ENCODE results near the gene KIAA1217. TPM values are rescaled to one million over a fixed set of nuclear protein-coding genes. Genes with fewer than 3 reads are reported as not detected.
"Not testable (repeated sequence)": the region's sequence is repeated elsewhere in the genome, so short reads cannot be mapped to it uniquely, and the experiment has no call there.

Gene KIAA1217
- total and polyA plus RNA-seq, 9 donors, result 18.8 to 39.7 (median 21.8) TPM

DNA sequence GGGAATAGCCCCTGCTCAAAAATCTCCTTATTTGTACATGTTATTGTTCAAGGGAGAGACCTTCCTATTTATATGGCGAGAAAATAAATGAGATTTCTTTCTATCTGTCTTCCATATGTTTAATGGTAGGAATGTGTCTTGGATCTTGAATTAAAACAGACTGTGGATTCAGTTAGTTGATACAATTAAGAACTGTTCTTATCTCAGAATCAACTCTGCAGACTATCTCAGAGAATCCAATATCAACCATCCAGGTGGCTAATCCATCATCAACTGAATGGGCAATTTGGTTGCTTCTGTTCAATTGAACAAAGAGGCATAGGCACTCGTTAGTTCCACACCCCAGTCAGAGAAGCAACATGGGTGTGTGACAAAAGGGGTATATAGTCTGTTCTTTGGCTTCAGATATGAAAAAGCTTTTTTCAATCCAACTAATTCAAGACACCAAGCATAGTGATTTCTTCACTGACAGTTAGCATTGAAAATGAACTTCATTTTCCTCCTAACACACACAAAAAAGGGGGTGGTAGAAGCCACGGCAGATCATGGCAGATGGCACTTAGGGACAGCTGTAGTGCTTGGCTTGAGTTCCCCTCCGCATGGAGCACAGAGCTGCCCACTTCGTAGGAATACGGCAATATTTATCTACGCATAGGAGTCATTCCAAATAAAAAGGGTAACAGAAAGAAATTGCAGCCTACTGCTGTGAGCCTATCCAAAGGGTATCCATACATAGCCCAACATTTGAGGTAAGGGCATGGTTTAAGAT, 135.9 kb downstream of the KIAA1217 start:
- DNase-seq, result peak; percentile 23
- Histone ChIP-seq H3K27me3 (ENCODE audit: control insufficient read depth, insufficient read depth, low read length) (no peaks in the 10 kb centered on the region), H3K9me3 (replicated peaks; ENCODE audit: control insufficient read depth, low read depth, low read length) (no peaks in the 10 kb centered on the region), H3K27ac (ENCODE audit: low read length) (peak overlapping the region; percentile 8), H3K36me3 (ENCODE audit: control insufficient read depth, insufficient read depth, low read length) (no peaks in the 10 kb centered on the region), H3K4me1 (ENCODE audit: control insufficient read depth, insufficient read depth, low read length) (peaks cover 10% of the 10 kb centered on the region), H3K4me3 (ENCODE audit: low read length) (no peak overlapping the region)
- no CpG with 5 or more reads among the region's 7 CpGs for WGBS (ENCODE audit: insufficient coverage)

GRCh38 chr10:24346877-24347519, 138.1 kb downstream of the KIAA1217 start:
- no CpG with 5 or more reads among the region's 5 CpGs for WGBS (ENCODE audit: insufficient coverage)
- no peak overlapping the region for H3K27ac ChIP-seq (ENCODE audit: low read length)
- peaks cover 13% of the 10 kb centered on the region for H3K4me1 ChIP-seq (ENCODE audit: control insufficient read depth, insufficient read depth, low read length)

GRCh38 chr10:24349379-24350001, 140.6 kb downstream of the KIAA1217 start:
- peak overlapping the region; percentile 78 for H3K27ac ChIP-seq (ENCODE audit: low read length)
- peak; percentile 92 for DNase-seq
- H3K4me3 ChIP-seq (ENCODE audit: low read length), result no peak overlapping the region
- peaks cover 13% of the 10 kb centered on the region for H3K4me1 ChIP-seq (ENCODE audit: control insufficient read depth, insufficient read depth, low read length)
- WGBS (ENCODE audit: insufficient coverage), result 24% methylated on average over 3 of the region's 3 CpGs
- H3K27me3 ChIP-seq (ENCODE audit: control insufficient read depth, insufficient read depth, low read length), result no peaks in the 10 kb centered on the region
- H3K9me3 ChIP-seq (replicated peaks; ENCODE audit: control insufficient read depth, low read depth, low read length), result no peaks in the 10 kb centered on the region
- no peaks in the 10 kb centered on the region for H3K36me3 ChIP-seq (ENCODE audit: control insufficient read depth, insufficient read depth, low read length)

More at GRCh38 chr10:24346877-24347519, 138.1 kb downstream of the KIAA1217 start:
- no peak for DNase-seq
- Histone ChIP-seq H3K27me3 (ENCODE audit: control insufficient read depth, insufficient read depth, low read length) (no peaks in the 10 kb centered on the region), H3K4me3 (ENCODE audit: low read length) (no peak overlapping the region), H3K9me3 (replicated peaks; ENCODE audit: control insufficient read depth, low read depth, low read length) (no peaks in the 10 kb centered on the region), H3K36me3 (ENCODE audit: control insufficient read depth, insufficient read depth, low read length) (no peaks in the 10 kb centered on the region)

DNA sequence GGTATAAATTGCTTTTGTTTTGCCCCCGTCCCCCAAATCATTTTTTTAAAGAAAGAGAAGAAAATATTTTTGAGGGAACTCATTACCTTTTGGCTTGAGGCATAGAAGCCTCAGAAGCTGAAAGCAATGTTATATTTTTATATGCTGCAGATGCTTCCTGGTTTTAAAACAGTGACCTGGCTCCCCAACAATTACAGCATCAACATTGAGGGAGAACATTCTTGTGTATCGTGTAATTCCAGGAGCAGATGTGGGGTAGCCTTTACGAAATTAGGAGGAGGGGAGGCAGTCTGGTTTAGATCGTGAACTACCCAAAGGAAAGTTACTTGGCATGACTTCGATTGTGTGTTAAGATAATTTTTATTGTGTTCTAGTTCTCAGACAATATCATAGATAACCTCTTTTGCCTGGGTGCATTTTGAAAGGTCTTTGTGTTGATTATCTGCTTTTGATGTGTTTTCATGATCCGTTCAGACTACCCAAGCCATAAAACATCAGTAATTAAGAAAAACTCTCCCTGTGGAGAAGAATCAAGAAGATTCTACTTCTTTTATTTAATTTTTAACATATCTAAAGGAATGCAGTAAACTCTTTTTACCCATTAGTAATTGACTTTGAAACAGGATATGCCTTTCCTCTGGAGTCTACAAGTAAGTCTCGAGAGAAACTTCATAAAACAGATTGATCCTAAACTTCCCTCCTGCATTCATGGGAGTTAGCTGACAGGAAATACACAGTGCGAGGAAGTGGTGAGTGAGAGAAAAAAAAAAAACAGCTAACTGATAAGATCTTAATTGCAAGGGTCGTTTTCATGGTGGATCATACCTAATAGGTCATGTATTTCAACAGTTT, 141.4 kb downstream of the KIAA1217 start:
- Histone ChIP-seq H3K4me3 (ENCODE audit: low read length) (no peak overlapping the region), H3K27ac (ENCODE audit: low read length) (peak overlapping the region; percentile 78), H3K36me3 (ENCODE audit: control insufficient read depth, insufficient read depth, low read length) (no peaks in the 10 kb centered on the region), H3K9me3 (replicated peaks; ENCODE audit: control insufficient read depth, low read depth, low read length) (no peaks in the 10 kb centered on the region), H3K4me1 (ENCODE audit: control insufficient read depth, insufficient read depth, low read length) (peaks cover 13% of the 10 kb centered on the region), H3K27me3 (ENCODE audit: control insufficient read depth, insufficient read depth, low read length) (no peaks in the 10 kb centered on the region)
- no CpG with 5 or more reads among the region's 9 CpGs for WGBS (ENCODE audit: insufficient coverage)
- DNase-seq, result peak; percentile 73

DNA sequence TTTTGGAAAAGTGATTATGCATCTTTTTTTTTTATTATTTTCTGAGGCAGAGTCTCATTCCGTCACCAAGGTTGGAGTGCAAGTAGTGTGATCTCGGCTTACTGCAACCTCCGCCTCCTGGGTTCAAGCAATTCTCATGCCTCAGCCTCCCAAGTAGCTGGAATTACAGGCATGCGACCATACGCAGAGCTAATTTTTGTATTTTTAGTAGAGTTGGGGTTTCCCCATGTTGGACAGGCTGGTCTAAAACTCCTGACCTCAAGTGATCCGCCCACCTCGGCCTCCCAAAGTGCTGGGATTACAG, 141.9 kb downstream of the KIAA1217 start:
- peaks cover 15% of the 10 kb centered on the region for H3K4me1 ChIP-seq (ENCODE audit: control insufficient read depth, insufficient read depth, low read length)
- not testable (repeated sequence) for H3K36me3 ChIP-seq (ENCODE audit: control insufficient read depth, insufficient read depth, low read length); H3K27me3 ChIP-seq (ENCODE audit: control insufficient read depth, insufficient read depth, low read length); H3K4me3 ChIP-seq (ENCODE audit: low read length); H3K9me3 ChIP-seq (replicated peaks; ENCODE audit: control insufficient read depth, low read depth, low read length); H3K27ac ChIP-seq (ENCODE audit: low read length); DNase-seq
- 90% methylated on average over 5 of the region's 7 CpGs for whole genome bisulfite sequencing (ENCODE audit: insufficient coverage)

DNA sequence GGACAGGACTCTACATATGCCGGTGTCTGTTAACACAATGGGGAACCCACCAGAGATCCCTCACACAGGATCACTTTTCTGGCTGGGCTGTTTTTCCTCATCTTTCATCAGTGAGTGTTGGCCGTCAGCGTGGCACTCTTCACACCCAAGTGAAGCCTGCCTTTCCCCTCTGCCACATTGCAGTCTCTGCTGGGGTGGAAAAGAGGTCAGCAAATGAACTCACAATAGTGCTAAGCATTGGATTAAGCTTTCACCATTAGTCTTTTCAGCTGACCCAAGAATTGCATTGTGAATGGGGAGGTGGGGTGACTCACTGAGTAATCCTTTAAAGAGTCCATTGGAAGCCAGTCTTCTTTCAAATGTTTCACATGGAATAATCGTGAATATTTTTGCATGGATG, 143.0 kb downstream of the KIAA1217 start:
- Histone ChIP-seq H3K9me3 (replicated peaks; ENCODE audit: control insufficient read depth, low read depth, low read length) (no peaks in the 10 kb centered on the region), H3K27ac (ENCODE audit: low read length) (no peak overlapping the region), H3K27me3 (ENCODE audit: control insufficient read depth, insufficient read depth, low read length) (no peaks in the 10 kb centered on the region), H3K4me3 (ENCODE audit: low read length) (no peak overlapping the region), H3K36me3 (ENCODE audit: control insufficient read depth, insufficient read depth, low read length) (no peaks in the 10 kb centered on the region), H3K4me1 (ENCODE audit: control insufficient read depth, insufficient read depth, low read length) (peaks cover 15% of the 10 kb centered on the region)
- no peak for DNase-seq
- 100% methylated on average over 1 of the region's 4 CpGs for WGBS (ENCODE audit: insufficient coverage)

GRCh38 chr10:24352399-24352798, 143.5 kb downstream of the KIAA1217 start:
- WGBS (ENCODE audit: insufficient coverage), result 56% methylated on average over 2 of the region's 2 CpGs
- Histone ChIP-seq H3K4me3 (ENCODE audit: low read length) (no peak overlapping the region), H3K4me1 (ENCODE audit: control insufficient read depth, insufficient read depth, low read length) (peaks cover 15% of the 10 kb centered on the region), H3K27ac (ENCODE audit: low read length) (no peak overlapping the region), H3K36me3 (ENCODE audit: control insufficient read depth, insufficient read depth, low read length) (no peaks in the 10 kb centered on the region), H3K9me3 (replicated peaks; ENCODE audit: control insufficient read depth, low read depth, low read length) (no peaks in the 10 kb centered on the region), H3K27me3 (ENCODE audit: control insufficient read depth, insufficient read depth, low read length) (no peaks in the 10 kb centered on the region)
- no peak for DNase-seq

DNA sequence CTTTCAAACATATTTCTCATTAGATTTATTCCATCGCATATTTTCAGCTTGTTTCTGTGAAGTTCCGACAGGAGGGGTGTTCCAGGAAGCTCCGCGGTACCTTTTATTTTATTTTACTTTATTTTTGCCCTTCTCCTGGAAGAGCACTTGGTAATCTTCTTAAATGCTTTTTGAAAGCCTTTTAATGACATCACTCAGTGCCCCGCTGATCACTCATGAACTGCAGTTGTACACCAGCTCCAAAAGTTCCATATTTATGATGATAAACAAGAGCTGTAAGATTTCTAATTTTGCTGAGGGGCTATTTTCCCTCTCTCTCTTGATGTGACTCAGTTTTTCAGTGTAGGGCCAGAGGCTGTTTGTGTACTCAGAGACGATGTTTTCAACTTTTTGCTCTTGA, 144.4 kb downstream of the KIAA1217 start:
- H3K4me1 ChIP-seq (ENCODE audit: control insufficient read depth, insufficient read depth, low read length), result peaks cover 15% of the 10 kb centered on the region
- H3K9me3 ChIP-seq (replicated peaks; ENCODE audit: control insufficient read depth, low read depth, low read length), result no peaks in the 10 kb centered on the region
- DNase-seq, result no peak
- WGBS (ENCODE audit: insufficient coverage), result no CpG with 5 or more reads among the region's 6 CpGs
- no peak overlapping the region for H3K27ac ChIP-seq (ENCODE audit: low read length)
- H3K36me3 ChIP-seq (ENCODE audit: control insufficient read depth, insufficient read depth, low read length), result no peaks in the 10 kb centered on the region
- H3K27me3 ChIP-seq (ENCODE audit: control insufficient read depth, insufficient read depth, low read length), result no peaks in the 10 kb centered on the region
- H3K4me3 ChIP-seq (ENCODE audit: low read length), result no peak overlapping the region

GRCh38 chr10:24355056-24355688, 146.2 kb downstream of the KIAA1217 start:
- H3K27ac ChIP-seq (ENCODE audit: low read length), result no peak overlapping the region
- no peaks in the 10 kb centered on the region for H3K36me3 ChIP-seq (ENCODE audit: control insufficient read depth, insufficient read depth, low read length)
- H3K4me3 ChIP-seq (ENCODE audit: low read length), result no peak overlapping the region
- H3K4me1 ChIP-seq (ENCODE audit: control insufficient read depth, insufficient read depth, low read length), result peaks cover 7% of the 10 kb centered on the region
- no peaks in the 10 kb centered on the region for H3K9me3 ChIP-seq (replicated peaks; ENCODE audit: control insufficient read depth, low read depth, low read length)
- DNase-seq, result no peak
- no CpG with 5 or more reads among the region's 2 CpGs for WGBS (ENCODE audit: insufficient coverage)
- no peaks in the 10 kb centered on the region for H3K27me3 ChIP-seq (ENCODE audit: control insufficient read depth, insufficient read depth, low read length)
